Psoas muscle (tissue), 8 donors: Measurements from ENCODE around the gene MED4. TPM values are rescaled to one million over a fixed set of nuclear protein-coding genes. Genes with fewer than 3 reads are reported as not detected.

Source experiments
- ATAC-seq, 4 donors: fragments of 200-7000 bp; cut with Tn5 transposase; one replicate each; pipeline ENCODE4 v1.9.1; 2020; ENCODE audit warnings: moderate library complexity in 3 of 4, mild to moderate bottlenecking in 2 of 4
- DNase-seq, 2 donors: peaks; one replicate each; pipeline ENCODE4 v3.0.0-alpha.2; 2020
- H3K27ac ChIP-seq: fragments of 200-600 bp; one replicate; pipeline ENCODE4 v1.8.0; 2022
- H3K27me3 ChIP-seq, 3 donors: fragments of 200-600 bp in 1 of 3; one replicate each; pipeline versions ENCODE4 v1.6.1 to v1.8.0; 2013 to 2022; ENCODE audit warnings: low read length in 2 of 3, mild to moderate bottlenecking in 2 of 3, moderate library complexity in 1 of 3; ENCODE audit not compliant: insufficient read depth in 3 of 3
- H3K36me3 ChIP-seq, 2 donors: fragments of 200-600 bp in 1 of 2; one replicate each; pipeline versions ENCODE4 v1.6.1 to v1.8.0; 2013 to 2022; ENCODE audit warnings: low read depth in 1 of 2, mild to moderate bottlenecking in 1 of 2, moderate library complexity in 1 of 2; ENCODE audit not compliant: insufficient read depth in 1 of 2
- H3K4me1 ChIP-seq: fragments of 200-600 bp; one replicate; pipeline ENCODE4 v1.8.0; 2022
- H3K4me3 ChIP-seq: fragments of 200-600 bp; one replicate; pipeline ENCODE4 v1.8.0; 2022; ENCODE audit warnings: mild to moderate bottlenecking
- H3K9me3 ChIP-seq: fragments of 200-600 bp; one replicate; pipeline ENCODE4 v1.8.0; 2022
- WGBS, 3 donors: extraction: QIAGEN DNeasy Blood & Tissue Kit; methylation state at CpG; one replicate each; pipeline versions ENCODE4 v1.1.6 to v1.1.7; 2013; 5-methylcytosine and 5-hydroxymethylcytosine counted together
- intact Hi-C, 2 donors: fragments of 100-400 bp; cut with DNase I; formaldehyde crosslinking; loops; one replicate each; pipeline versions ENCODE4 v1.11.0 to v1.14.2; 2022
- polyA plus RNA-seq, 3 donors: library from polyadenylated mRNA; stranded (reverse); fragments of 200-250 nt; gene quantifications; one replicate each; pipeline ENCODE4 v1.2.3, GENCODE V29; 2013
- total RNA-seq, 4 donors: library from RNA; stranded (reverse); fragmentation: NEBNext Ultra II Directional in 2 of 4; extraction: Animal tissue kit (Norgen Biotek cat#: 25700) in 2 of 4; gene quantifications; one replicate each; pipeline versions ENCODE4 v1.2.1 to v1.2.4, GENCODE V29; 2021 to 2023
- TF ChIP-seq, protein P1 (sequence below): fragments of 200-600 bp; IDR thresholded peaks from one replicate; pipeline ENCODE4 v1.8.0; 2022; ENCODE audit warnings: antibody characterized with exemption
- donor health status: healthy with polysubstance abuse.
- donor health status: DM: no; HTN: no; CAD: no; lungs with moderate emphysema.
- donor health status: Bipolar disorder and iron deficiency.
- donor health status: healthy.
- donor health status: DM: yes; HTN: yes; CAD: no.
- donor health status: DM: no; HTN: no; CAD: no.
- donor health status: DM: no; HTN: no; CAD: no.
- donor health status: DM: yes; HTN: yes; CAD: no.

Gene MED4
- total and polyA plus RNA-seq, 7 donors = 41.3 to 81.0 (median 48.5) TPM

DNA sequence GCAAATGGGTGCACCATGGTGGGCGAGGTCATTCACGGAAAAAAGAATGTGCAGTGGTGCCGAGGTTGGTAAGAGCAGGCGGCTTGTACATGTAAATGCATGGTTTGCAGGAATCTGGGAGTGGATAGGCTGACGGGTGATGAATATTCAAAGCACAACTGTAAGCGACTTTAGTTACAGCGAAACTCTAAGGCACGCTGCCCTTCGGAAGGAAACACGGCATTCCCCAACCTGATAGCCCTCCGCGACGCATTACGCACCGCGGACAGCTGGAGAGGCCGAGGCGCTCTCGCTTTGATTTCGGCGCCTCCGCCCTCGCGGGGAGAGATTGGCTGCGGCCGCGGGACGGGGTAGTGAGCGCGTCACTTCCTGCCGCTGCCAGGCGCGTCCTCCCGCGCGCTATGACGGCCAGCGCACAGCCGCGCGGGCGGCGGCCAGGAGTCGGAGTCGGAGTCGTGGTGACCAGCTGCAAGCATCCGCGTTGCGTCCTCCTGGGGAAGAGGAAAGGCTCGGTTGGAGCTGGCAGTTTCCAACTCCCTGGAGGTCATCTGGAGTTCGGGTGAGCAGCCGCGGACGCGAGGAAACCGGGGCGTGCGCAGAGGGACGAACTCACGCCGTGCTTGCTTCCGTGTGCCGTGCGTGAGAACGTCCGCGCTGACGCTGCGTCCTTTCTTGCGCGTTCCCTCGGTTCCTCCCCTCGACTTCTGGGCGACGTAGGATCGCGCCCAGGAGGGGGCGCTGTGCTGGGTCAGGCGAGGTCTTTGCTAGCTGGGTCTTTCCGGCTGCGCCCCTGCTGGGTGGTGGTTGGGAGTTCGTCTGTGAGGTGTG, 57.3 kb downstream of the MED4 start, which contains the start of gene NUDT15:
NUDT15 (plus strand) TSS at position 381 of the 828 bp plus-strand sequence; CDS start at position 402, 21 bp downstream.
- intact Hi-C loops = loop anchor here (2.0 to 5.0 kb wide), 3 partner anchors 35 to 57 kb away; partner anchors contain the start of genes MED4 (in 1 of the 2) and SUCLA2 (in 1 of the 2)
- Histone ChIP-seq H3K27me3 (no peaks in the 10 kb centered on the region), H3K27ac (peak within 1 kb of the TSS; percentile 99), H3K36me3 (peaks cover 0 to 19% of the 10 kb centered on the region in 2 donors), H3K9me3 (no peaks in the 10 kb centered on the region), H3K4me3 (peak within 1 kb of the TSS; percentile 84), H3K4me1 (peaks cover 15% of the 10 kb centered on the region)
- peak; percentile 98 for ATAC-seq
- TF ChIP-seq, protein P1, sequence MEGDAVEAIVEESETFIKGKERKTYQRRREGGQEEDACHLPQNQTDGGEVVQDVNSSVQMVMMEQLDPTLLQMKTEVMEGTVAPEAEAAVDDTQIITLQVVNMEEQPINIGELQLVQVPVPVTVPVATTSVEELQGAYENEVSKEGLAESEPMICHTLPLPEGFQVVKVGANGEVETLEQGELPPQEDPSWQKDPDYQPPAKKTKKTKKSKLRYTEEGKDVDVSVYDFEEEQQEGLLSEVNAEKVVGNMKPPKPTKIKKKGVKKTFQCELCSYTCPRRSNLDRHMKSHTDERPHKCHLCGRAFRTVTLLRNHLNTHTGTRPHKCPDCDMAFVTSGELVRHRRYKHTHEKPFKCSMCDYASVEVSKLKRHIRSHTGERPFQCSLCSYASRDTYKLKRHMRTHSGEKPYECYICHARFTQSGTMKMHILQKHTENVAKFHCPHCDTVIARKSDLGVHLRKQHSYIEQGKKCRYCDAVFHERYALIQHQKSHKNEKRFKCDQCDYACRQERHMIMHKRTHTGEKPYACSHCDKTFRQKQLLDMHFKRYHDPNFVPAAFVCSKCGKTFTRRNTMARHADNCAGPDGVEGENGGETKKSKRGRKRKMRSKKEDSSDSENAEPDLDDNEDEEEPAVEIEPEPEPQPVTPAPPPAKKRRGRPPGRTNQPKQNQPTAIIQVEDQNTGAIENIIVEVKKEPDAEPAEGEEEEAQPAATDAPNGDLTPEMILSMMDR = peak; percentile 98
- peak; percentile 93 to 97 for DNase-seq
- WGBS, 3 donors = 0% methylated on average over 74 to 82 of the region's 82 CpGs

DNA sequence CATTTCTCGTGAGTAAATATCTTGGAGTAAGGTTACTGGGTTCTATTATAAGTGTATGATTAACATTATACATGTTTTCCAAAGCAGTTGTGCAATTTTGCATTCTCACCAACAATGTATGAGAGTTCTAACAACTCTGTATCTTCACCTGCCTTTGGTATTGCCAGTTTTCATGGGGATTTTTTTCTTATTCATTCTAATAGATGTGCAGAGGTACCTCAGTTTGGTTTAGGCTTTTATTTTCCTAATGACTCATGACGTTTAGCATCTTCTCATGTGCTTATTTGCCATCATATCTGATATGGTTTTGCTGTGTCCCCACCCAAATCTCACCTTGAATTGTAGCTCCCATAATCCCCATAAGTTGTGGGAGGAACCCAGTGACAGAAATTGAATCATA, 65.0 kb downstream of the MED4 start:
- 64 to 95% (median 89%) methylated on average over 2 of the region's 2 CpGs for WGBS, 3 donors
- H3K4me1 ChIP-seq = no peaks in the 10 kb centered on the region
- intact Hi-C loops = no loop called here
- H3K4me3 ChIP-seq = no peak overlapping the region
- H3K9me3 ChIP-seq = no peaks in the 10 kb centered on the region
- no peak overlapping the region for H3K27ac ChIP-seq
- H3K27me3 ChIP-seq = no peaks in the 10 kb centered on the region
- no peak for ATAC-seq
- TF ChIP-seq, protein P1 = no peak
- H3K36me3 ChIP-seq = peaks cover 0 to 5% of the 10 kb centered on the region in 2 donors
- no peak for DNase-seq

DNA sequence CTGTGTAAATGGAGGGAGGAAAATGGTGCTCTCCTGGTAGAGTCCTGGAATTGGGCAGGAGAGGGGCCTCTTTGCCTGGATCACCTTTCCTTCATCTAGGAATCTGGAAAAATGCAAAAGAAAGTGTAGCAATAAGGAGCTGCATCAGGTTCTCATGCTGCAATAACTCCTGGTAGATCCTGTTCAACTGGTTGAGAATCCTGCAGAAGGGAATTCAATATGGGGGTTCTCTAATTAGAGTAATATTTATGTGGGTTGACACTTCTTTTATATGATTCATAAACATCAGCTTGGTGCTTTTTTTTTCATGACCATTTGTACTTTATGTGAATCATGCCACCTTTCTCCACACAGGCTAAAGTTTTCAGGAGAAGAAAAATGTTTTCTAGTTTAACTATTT, 66.8 kb downstream of the MED4 start:
- ATAC-seq = no peak
- TF ChIP-seq, protein P1 = no peak
- intact Hi-C loops = no loop called here
- H3K36me3 ChIP-seq = peaks cover 0 to 5% of the 10 kb centered on the region in 2 donors
- no peaks in the 10 kb centered on the region for H3K9me3 ChIP-seq
- no peak overlapping the region for H3K27ac ChIP-seq
- no peaks in the 10 kb centered on the region for H3K27me3 ChIP-seq
- no peak for DNase-seq
- H3K4me3 ChIP-seq = no peak overlapping the region
- H3K4me1 ChIP-seq = no peaks in the 10 kb centered on the region

Other genes with a start within 250 kb of the MED4 start
- gene SUCLA2, start 93.8 kb downstream of the MED4 start, total RNA-seq = 100 to 1,000 TPM in 3 of 4 donors, 10 to 100 TPM in 1; 96.7 to 111 (median 103) TPM
- 100 to 1,000 TPM in 1 of 3 donors, 10 to 100 TPM in 2; 83.9 to 131 (median 85.5) TPM for gene SUCLA2, start 93.8 kb downstream of the MED4 start, polyA plus RNA-seq
- gene NUDT15, start 57.4 kb downstream of the MED4 start, total RNA-seq = 10 to 100 TPM in 1 of 4 donors, 1 to 10 TPM in 3; 8.7 to 12.0 (median 9.3) TPM
- gene NUDT15, start 57.4 kb downstream of the MED4 start, polyA plus RNA-seq = 10 to 100 TPM; 14.1 to 20.8 (median 17.7) TPM
- gene ITM2B, start 138.1 kb upstream of the MED4 start, total RNA-seq = 100 to 1,000 TPM; 122 to 219 (median 171) TPM
- gene ITM2B, start 138.1 kb upstream of the MED4 start, polyA plus RNA-seq = 100 to 1,000 TPM; 105 to 169 (median 117) TPM
- 10 to 100 TPM; 23.7 to 35.6 (median 30.7) TPM for gene RB1, start 208.6 kb upstream of the MED4 start, total RNA-seq
- gene RB1, start 208.6 kb upstream of the MED4 start, polyA plus RNA-seq = 10 to 100 TPM; 16.6 to 28.0 (median 25.4) TPM